Activated CD8-positive, alpha-beta memory T cell treated with anti-CD3 and anti-CD28 coated beads for 36 hours (primary cell): ENCODE results near the gene PCDHA1. TPM values are rescaled to one million over a fixed set of nuclear protein-coding genes. Genes with fewer than 3 reads are reported as not detected.
"Not testable (repeated sequence)": the region's sequence is repeated elsewhere in the genome, so short reads cannot be mapped to it uniquely, and the experiment has no call there.

Source experiments
- CTCF ChIA-PET: fragments of 350-600 bp; sonication (Branson Sonifier 250); formaldehyde crosslinking; loops from one replicate; lab custom pipeline; 2021; ENCODE audit warnings: antibody characterized with exemption; lab: Charles Lee
- POLR2A ChIA-PET: fragments of 350-600 bp; sonication (Branson Sonifier 250); formaldehyde crosslinking; loops from one replicate; lab custom pipeline; 2021; ENCODE audit warnings: antibody characterized with exemption; lab: Charles Lee
- total RNA-seq, 2 experiments: library from RNA; stranded (reverse); gene quantifications; one replicate each; pipeline ENCODE4 v1.2.3, GENCODE V29; 2021

The PCDHA1 gene
- total RNA-seq, 2 experiments from 2014 or later = not detected

GRCh38 chr5:140806834-140807775 lies 21.2 kb downstream of the PCDHA1 start, which contains the start of gene PCDHA4:
Gene PCDHA4, plus strand, starts transcription at chr5:140807068.
- ChIA-PET CTCF (no interaction called here), POLR2A (no interaction called here)

- CTCF ChIA-PET, POLR2A ChIA-PET: not testable (repeated sequence)
These were observed 22.4 kb downstream of the PCDHA1 start for GRCh38 chr5:140808241-140808888.

- ChIA-PET POLR2A (no interaction called here), CTCF (no interaction called here)
These were observed 22.9 kb downstream of the PCDHA1 start for GRCh38 chr5:140808889-140809291.

GRCh38 chr5:140821375-140822280 lies 35.7 kb downstream of the PCDHA1 start, which contains the start of gene PCDHA5:
Gene PCDHA5, plus strand, starts transcription at chr5:140821613.
- POLR2A ChIA-PET = no interaction called here
- CTCF ChIA-PET = no interaction called here

GRCh38 chr5:140822281-140822629 lies 36.3 kb downstream of the PCDHA1 start:
- POLR2A ChIA-PET = no interaction called here
- CTCF ChIA-PET = no interaction called here

- POLR2A ChIA-PET, CTCF ChIA-PET: not testable (repeated sequence)
These were observed 37.0 kb downstream of the PCDHA1 start for GRCh38 chr5:140822969-140823368.

- CTCF ChIA-PET = no interaction called here
- POLR2A ChIA-PET = no interaction called here
These were observed 37.5 kb downstream of the PCDHA1 start for GRCh38 chr5:140823475-140823874.

GRCh38 chr5:140827704-140828361 lies 41.9 kb downstream of the PCDHA1 start, which contains the start of gene PCDHA6:
Gene PCDHA6, plus strand, starts transcription at chr5:140827960. Its CDS starts 132 bp downstream, at chr5:140828092.
- ChIA-PET CTCF (no interaction called here), POLR2A (no interaction called here)

GRCh38 chr5:140828362-140828737 lies 42.4 kb downstream of the PCDHA1 start:
- CTCF ChIA-PET = no interaction called here
- POLR2A ChIA-PET = no interaction called here

GRCh38 chr5:140829511-140830501 lies 43.9 kb downstream of the PCDHA1 start:
- POLR2A ChIA-PET, CTCF ChIA-PET: not testable (repeated sequence)

GRCh38 chr5:140833993-140834392 lies 48.1 kb downstream of the PCDHA1 start, which contains the start of gene PCDHA7:
Gene PCDHA7, plus strand, starts transcription at chr5:140834269. Its CDS starts 115 bp downstream, at chr5:140834384.
- ChIA-PET CTCF (no interaction called here), POLR2A (no interaction called here)

- POLR2A ChIA-PET, CTCF ChIA-PET: not testable (repeated sequence)
These were observed 48.6 kb downstream of the PCDHA1 start for GRCh38 chr5:140834439-140835008.

- ChIA-PET POLR2A (no interaction called here), CTCF (no interaction called here)
These were observed 49.9 kb downstream of the PCDHA1 start for GRCh38 chr5:140835622-140836510.

- ChIA-PET CTCF (no interaction called here), POLR2A (no interaction called here)
These were observed 55.3 kb downstream of the PCDHA1 start, which contains the start of gene PCDHA8 for GRCh38 chr5:140840978-140841962. Gene PCDHA8, plus strand, starts transcription at chr5:140841187. Its CDS starts 135 bp downstream, at chr5:140841322.
